Duodenal mucosa (tissue), 2 donors: ENCODE measurements around the gene KCNMA1.

ENCODE experiments used
- H3K27ac ChIP-seq: one replicate; pipeline ENCODE4 v1.7.0; 2013; ENCODE audit warnings: low read depth, low read length
- H3K27me3 ChIP-seq, 2 donors: one replicate each; pipeline ENCODE4 v1.7.0; 2013; ENCODE audit warnings: low read length in 2 of 2, control low read depth in 1 of 2; ENCODE audit not compliant: insufficient read depth in 2 of 2, control insufficient read depth in 1 of 2
- H3K36me3 ChIP-seq, 2 donors: one replicate each; pipeline ENCODE4 v1.7.0; 2013; ENCODE audit warnings: low read length in 2 of 2, control low read depth in 1 of 2; ENCODE audit not compliant: insufficient read depth in 2 of 2, control insufficient read depth in 1 of 2
- H3K4me1 ChIP-seq, 2 donors: one replicate each; pipeline ENCODE4 v1.7.0; 2013; ENCODE audit warnings: low read length in 2 of 2, control low read depth in 1 of 2; ENCODE audit not compliant: insufficient read depth in 2 of 2, control insufficient read depth in 1 of 2
- H3K4me3 ChIP-seq, 2 donors: one replicate each; pipeline ENCODE4 v1.7.0; 2013; ENCODE audit warnings: low read length in 2 of 2, low read depth in 1 of 2
- H3K9ac ChIP-seq, 2 donors: one replicate each; pipeline ENCODE4 v1.7.0; 2013; ENCODE audit warnings: low read length in 2 of 2, low read depth in 1 of 2
- H3K9me3 ChIP-seq, 2 donors: one replicate each; pipeline ENCODE4 v1.7.0; 2013; ENCODE audit warnings: low read length in 2 of 2, control low read depth in 1 of 2; ENCODE audit not compliant: control insufficient read depth in 1 of 2

Gene KCNMA1

GRCh38 chr10:77325233-77325537 lies 312.4 kb downstream of the KCNMA1 start:
- Histone ChIP-seq H3K36me3 (no peaks in the 10 kb centered on the region), H3K27me3 (peaks cover 0 to 3% of the 10 kb centered on the region in 2 donors), H3K4me3 (no peak overlapping the region), H3K4me1 (no peaks in the 10 kb centered on the region), H3K27ac (no peak overlapping the region), H3K9ac (no peak overlapping the region), H3K9me3 (no peaks in the 10 kb centered on the region)

DNA sequence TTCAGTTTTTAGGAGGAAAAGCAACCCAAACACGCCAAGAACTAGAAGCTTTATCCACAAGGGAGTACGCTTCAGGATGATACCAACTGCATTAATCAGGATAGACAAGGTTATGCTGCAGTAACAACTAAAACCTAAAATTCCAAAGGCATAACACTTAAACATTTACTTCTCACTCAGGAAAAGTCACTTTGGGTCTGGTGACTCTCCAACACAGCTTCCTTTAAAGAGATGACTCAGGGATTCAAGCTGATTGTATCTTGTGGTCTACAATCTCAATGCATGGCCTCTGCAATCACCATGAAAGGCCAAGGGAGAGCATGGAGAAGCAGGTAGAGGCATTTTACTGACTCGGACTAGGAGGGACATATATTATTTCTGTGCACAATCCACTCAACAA lies 315.8 kb downstream of the KCNMA1 start:
- no peak overlapping the region for H3K9ac ChIP-seq
- H3K4me1 ChIP-seq, result no peaks in the 10 kb centered on the region
- H3K36me3 ChIP-seq, result no peaks in the 10 kb centered on the region
- H3K27me3 ChIP-seq, result peaks cover 0 to 3% of the 10 kb centered on the region in 2 donors
- H3K27ac ChIP-seq, result no peak overlapping the region
- no peaks in the 10 kb centered on the region for H3K9me3 ChIP-seq
- no peak overlapping the region for H3K4me3 ChIP-seq

DNA sequence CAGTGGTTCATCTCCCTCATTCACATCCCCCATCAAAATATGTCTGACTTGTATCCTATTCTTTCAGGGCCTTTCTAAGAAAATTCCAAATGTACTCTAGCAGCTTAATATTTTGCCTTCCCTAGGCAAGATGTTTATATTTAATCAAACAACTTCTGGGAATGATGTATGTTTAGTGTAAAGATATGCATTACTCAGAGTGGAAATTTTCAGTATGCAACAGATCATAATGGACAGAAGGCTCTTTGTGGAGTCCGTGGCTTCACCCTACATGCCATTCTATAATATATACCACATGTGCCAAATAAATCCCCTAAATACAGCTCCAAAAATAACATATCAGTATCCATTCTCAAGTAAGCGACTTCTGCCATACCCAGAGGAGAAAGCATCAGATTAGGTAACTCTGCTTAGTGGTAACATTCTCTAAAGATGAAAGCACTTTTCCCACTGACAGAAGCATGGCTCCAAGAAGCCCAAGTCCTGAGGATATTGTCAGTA lies 316.6 kb downstream of the KCNMA1 start:
- H3K4me3 ChIP-seq, result no peak overlapping the region
- H3K4me1 ChIP-seq, result no peaks in the 10 kb centered on the region
- no peaks in the 10 kb centered on the region for H3K9me3 ChIP-seq
- H3K36me3 ChIP-seq, result no peaks in the 10 kb centered on the region
- H3K9ac ChIP-seq, result no peak overlapping the region
- H3K27ac ChIP-seq, result no peak overlapping the region
- H3K27me3 ChIP-seq, result peaks cover 0 to 3% of the 10 kb centered on the region in 2 donors

GRCh38 chr10:77319557-77319956 lies 318.1 kb downstream of the KCNMA1 start:
- H3K9ac ChIP-seq, result no peak overlapping the region
- no peaks in the 10 kb centered on the region for H3K36me3 ChIP-seq
- no peak overlapping the region for H3K27ac ChIP-seq
- H3K4me3 ChIP-seq, result no peak overlapping the region
- no peaks in the 10 kb centered on the region for H3K27me3 ChIP-seq
- H3K9me3 ChIP-seq, result no peaks in the 10 kb centered on the region
- H3K4me1 ChIP-seq, result no peaks in the 10 kb centered on the region

DNA sequence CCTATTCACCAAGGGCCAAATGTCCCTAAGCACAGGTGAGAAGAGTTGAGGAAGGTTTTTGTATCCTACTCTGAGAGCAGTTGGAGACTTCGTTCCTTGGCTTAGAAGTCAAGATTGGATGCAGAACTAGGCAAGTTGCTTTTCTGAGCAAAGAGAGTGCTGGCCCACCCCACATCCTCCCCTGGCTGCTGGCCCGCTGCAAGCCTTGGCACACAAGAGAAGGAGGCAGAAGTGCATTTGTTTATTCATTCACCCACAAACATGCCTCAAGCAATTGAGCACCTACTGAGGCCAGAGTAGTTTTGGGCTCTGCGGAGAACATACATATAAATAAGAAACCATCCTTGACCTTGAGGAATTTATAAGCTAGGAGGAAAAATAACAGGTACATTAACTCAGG lies 318.9 kb downstream of the KCNMA1 start:
- no peak overlapping the region for H3K27ac ChIP-seq
- no peak overlapping the region for H3K4me3 ChIP-seq
- H3K4me1 ChIP-seq, result no peaks in the 10 kb centered on the region
- H3K27me3 ChIP-seq, result no peaks in the 10 kb centered on the region
- no peaks in the 10 kb centered on the region for H3K9me3 ChIP-seq
- no peak overlapping the region for H3K9ac ChIP-seq
- no peaks in the 10 kb centered on the region for H3K36me3 ChIP-seq

GRCh38 chr10:77317221-77317620 lies 320.4 kb downstream of the KCNMA1 start:
- Histone ChIP-seq H3K9ac (no peak overlapping the region), H3K4me3 (no peak overlapping the region), H3K27me3 (no peaks in the 10 kb centered on the region), H3K27ac (no peak overlapping the region), H3K9me3 (no peaks in the 10 kb centered on the region), H3K36me3 (no peaks in the 10 kb centered on the region), H3K4me1 (no peaks in the 10 kb centered on the region)

DNA sequence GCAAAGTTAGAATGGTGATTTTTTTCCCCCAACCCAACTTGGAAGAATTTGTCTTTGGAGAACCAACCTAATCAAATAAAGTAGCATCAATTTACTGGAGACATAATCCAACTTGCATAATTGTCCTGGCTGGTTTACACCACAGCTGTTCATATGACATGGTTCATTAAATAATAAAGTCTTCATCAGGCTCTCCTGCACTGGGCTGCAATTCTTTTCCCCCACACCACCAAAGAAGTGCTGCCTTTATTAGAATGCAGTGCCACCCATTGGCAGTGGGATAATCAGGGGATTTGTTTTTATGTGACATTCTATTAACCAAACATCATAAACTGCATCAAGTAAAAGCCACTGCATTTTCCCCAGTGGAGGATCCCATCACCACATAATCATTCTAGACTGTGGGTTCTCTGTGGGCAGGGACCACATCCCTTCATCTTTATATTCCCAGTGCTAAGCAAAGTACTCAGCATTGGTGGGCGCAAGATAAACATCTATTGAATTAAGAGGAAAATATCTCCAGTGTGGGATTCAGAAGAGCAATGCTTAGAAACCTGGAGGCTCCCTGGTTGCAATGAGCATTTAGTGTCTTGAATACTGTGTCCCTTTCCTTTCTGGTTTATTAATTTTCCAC lies 322.0 kb downstream of the KCNMA1 start:
- H3K9ac ChIP-seq, result no peak overlapping the region
- no peak overlapping the region for H3K4me3 ChIP-seq

DNA sequence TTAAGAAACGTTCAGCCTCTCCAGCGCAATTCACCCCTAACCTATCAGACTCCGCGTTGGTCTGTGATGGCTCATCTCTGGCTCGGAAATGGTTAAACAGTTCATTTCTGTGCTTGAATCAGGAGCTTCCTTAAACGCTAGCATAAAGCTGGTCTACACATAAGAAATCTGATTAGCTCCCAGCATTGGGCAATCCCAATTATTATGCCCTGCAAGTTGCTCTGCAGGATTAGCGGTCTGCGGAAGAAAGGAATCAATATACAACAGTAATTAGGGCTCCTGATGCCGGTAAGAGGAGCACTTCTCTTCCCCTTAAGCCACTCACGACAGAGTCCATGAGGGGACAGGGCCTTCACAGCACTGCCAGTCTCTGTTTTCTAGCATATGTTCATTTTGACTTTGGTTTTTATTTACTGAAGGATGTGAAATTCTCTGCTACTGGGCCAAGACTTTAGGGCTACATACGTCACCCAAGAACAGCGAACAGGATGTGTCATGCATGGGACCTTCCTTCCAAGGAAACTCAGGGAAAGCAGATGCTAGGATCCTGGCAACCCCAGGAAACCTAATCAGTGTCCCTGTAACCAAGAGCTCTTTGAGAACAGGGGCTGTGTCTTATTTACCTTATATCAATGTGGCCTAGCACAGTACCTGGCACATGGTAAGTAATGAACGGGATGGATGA lies 324.4 kb downstream of the KCNMA1 start:
- no peaks in the 10 kb centered on the region for H3K27me3 ChIP-seq
- no peak overlapping the region for H3K27ac ChIP-seq
- no peaks in the 10 kb centered on the region for H3K36me3 ChIP-seq
- H3K9ac ChIP-seq, result no peak overlapping the region
- H3K9me3 ChIP-seq, result no peaks in the 10 kb centered on the region
- H3K4me3 ChIP-seq, result no peak overlapping the region
- H3K4me1 ChIP-seq, result no peaks in the 10 kb centered on the region

More for the DNA sequence above, 322.0 kb downstream of the KCNMA1 start:
- Histone ChIP-seq H3K9me3 (no peaks in the 10 kb centered on the region), H3K4me1 (no peaks in the 10 kb centered on the region), H3K27ac (no peak overlapping the region), H3K36me3 (no peaks in the 10 kb centered on the region), H3K27me3 (no peaks in the 10 kb centered on the region)

- Histone ChIP-seq H3K4me1 (no peaks in the 10 kb centered on the region), H3K27ac (no peak overlapping the region), H3K36me3 (no peaks in the 10 kb centered on the region), H3K9me3 (no peaks in the 10 kb centered on the region), H3K9ac (no peak overlapping the region), H3K27me3 (no peaks in the 10 kb centered on the region), H3K4me3 (no peak overlapping the region)
These were observed 326.4 kb downstream of the KCNMA1 start for GRCh38 chr10:77311186-77311585.

DNA sequence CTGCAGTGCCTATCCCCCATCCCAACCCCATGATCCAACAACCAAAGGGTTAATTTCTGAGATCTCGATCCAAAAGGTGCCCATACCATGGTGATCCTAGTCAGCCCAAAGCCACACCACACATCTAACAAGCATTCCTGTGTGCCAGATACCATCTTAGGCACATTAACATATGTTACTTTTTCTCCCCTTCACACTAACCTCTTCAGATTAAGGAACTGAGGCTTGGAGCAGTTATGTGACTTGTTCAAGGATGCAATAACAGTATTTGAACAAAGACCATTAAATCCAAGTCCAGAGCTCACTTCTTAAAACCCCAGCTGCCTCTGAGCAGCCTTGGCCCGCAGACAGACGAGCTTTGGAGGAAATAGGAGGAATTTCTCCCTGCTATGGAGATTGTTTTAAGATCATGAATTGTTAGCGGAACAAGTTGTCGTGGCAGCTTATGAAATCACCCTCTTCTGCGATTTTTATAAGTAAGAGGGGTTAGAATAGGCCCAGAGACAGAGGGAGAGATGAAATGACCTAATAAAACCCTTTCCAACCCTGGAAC lies 327.2 kb downstream of the KCNMA1 start:
- Histone ChIP-seq H3K4me1 (no peaks in the 10 kb centered on the region), H3K4me3 (no peak overlapping the region), H3K9ac (no peak overlapping the region), H3K9me3 (no peaks in the 10 kb centered on the region), H3K36me3 (no peaks in the 10 kb centered on the region), H3K27me3 (no peaks in the 10 kb centered on the region), H3K27ac (no peak overlapping the region)
